Natural killer cell (primary cell): ENCODE results near the gene DLK2. TPM values are rescaled to one million over a fixed set of nuclear protein-coding genes. Genes with fewer than 3 reads are reported as not detected.

Experiments used
- ATAC-seq, 3 donors: fragments of 150-1000 bp in 2 of 3; fragments of 200-7000 bp in 1 of 3; cut with Tn5 transposase; 1 replicate in 1 of 3; 2 replicates in 2 of 3; pipeline ENCODE4 v1.10.0; 2021; ENCODE audit warnings: mild to moderate bottlenecking in 2 of 3, moderate library complexity in 2 of 3
- DNase-seq, 2 donors: peaks; one replicate each; pipeline versions ENCODE4 v3.0.0 to v3.0.0-alpha.2; 2013 to 2021; ENCODE audit warnings: mixed read lengths in 1 of 2
- H3K27ac ChIP-seq: one replicate; pipeline ENCODE4 v1.5.1; 2013; ENCODE audit warnings: mild to moderate bottlenecking, low read length
- H3K27me3 ChIP-seq: one replicate; pipeline ENCODE4 v1.6.1; 2013; ENCODE audit warnings: low read length; ENCODE audit not compliant: control insufficient read depth, insufficient read depth
- H3K36me3 ChIP-seq: one replicate; pipeline ENCODE4 v1.6.1; 2013; ENCODE audit warnings: low read length; ENCODE audit not compliant: control insufficient read depth, insufficient read depth
- H3K4me1 ChIP-seq: one replicate; pipeline ENCODE4 v1.6.1; 2013; ENCODE audit warnings: low read length; ENCODE audit not compliant: control insufficient read depth, insufficient read depth
- H3K4me3 ChIP-seq: one replicate; pipeline ENCODE4 v1.5.1; 2013; ENCODE audit warnings: low read length
- H3K9me3 ChIP-seq: one replicate; pipeline ENCODE4 v1.6.1; 2013; ENCODE audit warnings: low read length; ENCODE audit not compliant: control insufficient read depth, insufficient read depth
- H3K27ac Mint-ChIP-seq, 2 donors: one replicate each; pipeline ENCODE4 v1.8.0; 2022; ENCODE audit warnings: mild to moderate bottlenecking in 2 of 2, mixed read lengths in 2 of 2, moderate library complexity in 1 of 2
- H3K27me3 Mint-ChIP-seq, 2 donors: one replicate each; pipeline ENCODE4 v1.8.0; 2022; ENCODE audit warnings: low read depth in 2 of 2, mixed read lengths in 2 of 2
- H3K36me3 Mint-ChIP-seq: one replicate; pipeline ENCODE4 v1.8.0; 2022; ENCODE audit warnings: mixed read lengths
- H3K4me1 Mint-ChIP-seq, 2 donors: one replicate each; pipeline ENCODE4 v1.8.0; 2022; ENCODE audit warnings: mixed read lengths in 2 of 2
- H3K4me3 Mint-ChIP-seq: one replicate; pipeline ENCODE4 v1.8.0; 2022; ENCODE audit warnings: mild to moderate bottlenecking, moderate library complexity, mixed read lengths
- H3K9me3 Mint-ChIP-seq, 2 donors: one replicate each; pipeline ENCODE4 v1.8.0; 2022; ENCODE audit warnings: mixed read lengths in 2 of 2
- CTCF ChIP-seq: fragments of 200-600 bp; IDR thresholded peaks from one replicate; pipeline ENCODE4 v1.8.0; 2022; ENCODE audit warnings: antibody characterized with exemption
- WGBS: methylation state at CpG from one replicate; pipeline ENCODE4 v1.1.7; 2013; ENCODE audit warnings: missing lambda C conversion rate; ENCODE audit not compliant: insufficient coverage; 5-methylcytosine and 5-hydroxymethylcytosine counted together
- intact Hi-C: fragments of 100-400 bp; cut with micrococcal nuclease; formaldehyde crosslinking; loops from one replicate; pipeline ENCODE4 v1.14.2; 2022
- total RNA-seq, 4 donors: library from RNA; stranded (reverse); fragments of 120-200 nt in 1 of 4; gene quantifications; one replicate each; pipeline versions ENCODE4 v1.2.3 to v1.2.4, GENCODE V29; 2013 to 2022

DLK2 gene
- not detected for total RNA-seq
- total RNA-seq (2013) = 0.11 TPM

GRCh38 chr6:43455531-43456428 lies at the start of gene DLK2:
TSS of gene DLK2 (minus strand) at chr6:43455548. CDS start at chr6:43454825, 723 bp downstream.
- H3K36me3 Mint-ChIP-seq = no peaks in the 10 kb centered on the region
- peaks cover 16% of the 10 kb centered on the region for H3K4me1 ChIP-seq
- no peaks in the 10 kb centered on the region for H3K9me3 ChIP-seq
- WGBS = 4% methylated on average over 42 of the region's 55 CpGs
- intact Hi-C loops = loop anchor here (1.0 to 2.0 kb wide), 2 partner anchors 29 to 51 kb away; partner anchors contain the start of gene ABCC10
- H3K36me3 ChIP-seq = peaks cover 11% of the 10 kb centered on the region
- no peak for TF ChIP-seq CTCF
- H3K27ac Mint-ChIP-seq = peak within 1 kb of the TSS; percentile 54 to 89
- DNase-seq (peak in 1 of 2 donors; percentile 72), ATAC-seq (peak; percentile 34 to 52 (median 49))
- H3K4me3 Mint-ChIP-seq = peak within 1 kb of the TSS; percentile 91
- H3K27me3 Mint-ChIP-seq = peaks cover 7 to 8% of the 10 kb centered on the region in 2 donors
- peak within 1 kb of the TSS; percentile 46 for H3K4me3 ChIP-seq
- H3K27me3 ChIP-seq = peaks cover 2% of the 10 kb centered on the region
- peaks cover 16 to 25% of the 10 kb centered on the region in 2 donors for H3K4me1 Mint-ChIP-seq
- H3K9me3 Mint-ChIP-seq = no peaks in the 10 kb centered on the region
- H3K27ac ChIP-seq = no peak within 1 kb of the TSS

GRCh38 chr6:43503443-43503842 lies 48.1 kb upstream of the DLK2 start:
- H3K4me3 Mint-ChIP-seq = no peak overlapping the region
- no peaks in the 10 kb centered on the region for H3K9me3 ChIP-seq
- H3K4me1 Mint-ChIP-seq = peaks cover 0 to 4% of the 10 kb centered on the region in 2 donors
- WGBS = 93% methylated on average over 8 of the region's 8 CpGs
- DNase-seq = no peak
- intact Hi-C loops = loop anchor here (10.0 kb wide), 1 partner anchor 269 kb away; no protein-coding TSS in a partner anchor
- H3K36me3 Mint-ChIP-seq = no peaks in the 10 kb centered on the region
- H3K4me1 ChIP-seq = peaks cover 4% of the 10 kb centered on the region
- H3K27me3 ChIP-seq = peaks cover 8% of the 10 kb centered on the region
- no peak overlapping the region for H3K27ac ChIP-seq
- peak overlapping the region in 1 of 2 donors; percentile 40 for H3K27ac Mint-ChIP-seq
- no peaks in the 10 kb centered on the region for H3K9me3 Mint-ChIP-seq
- H3K4me3 ChIP-seq = no peak overlapping the region
- H3K27me3 Mint-ChIP-seq = peaks cover under 1 to 1% of the 10 kb centered on the region in 2 donors
- TF ChIP-seq CTCF = no peak
- H3K36me3 ChIP-seq = peaks cover 63% of the 10 kb centered on the region
- no peak for ATAC-seq

- Mint-ChIP-seq H3K9me3 (no peaks in the 10 kb centered on the region), H3K4me1 (peaks cover 0 to 4% of the 10 kb centered on the region in 2 donors), H3K4me3 (no peak overlapping the region), H3K27me3 (no peaks in the 10 kb centered on the region), H3K36me3 (no peaks in the 10 kb centered on the region), H3K27ac (peak overlapping the region in 1 of 2 donors; percentile 40)
- peaks cover 63% of the 10 kb centered on the region for H3K36me3 ChIP-seq
- peaks cover 1% of the 10 kb centered on the region for H3K27me3 ChIP-seq
- H3K9me3 ChIP-seq = no peaks in the 10 kb centered on the region
- H3K27ac ChIP-seq = no peak overlapping the region
- no peak for TF ChIP-seq CTCF
- H3K4me3 ChIP-seq = no peak overlapping the region
- ATAC-seq = no peak
- DNase-seq = no peak
- H3K4me1 ChIP-seq = peaks cover 4% of the 10 kb centered on the region
- 94% methylated on average over 4 of the region's 4 CpGs for WGBS
- intact Hi-C loops = loop anchor here (10.0 kb wide), 1 partner anchor 268 kb away; no protein-coding TSS in a partner anchor
Measured at GRCh38 chr6:43502666-43503065, 47.3 kb upstream of the DLK2 start.
